Endothelial cell of umbilical vein (primary cell): ENCODE data around the gene FAM98C. TPM values are rescaled to one million over a fixed set of nuclear protein-coding genes. Genes with fewer than 3 reads are reported as not detected.

Source experiments
- BruUV-seq: library from RNA; stranded (reverse); fragments of 400-500 nt; replicated peaks from 2 replicates; lab custom pipeline; 2021; lab: Mats Ljungman, UMichigan
- CTCF ChIA-PET: fragments of 300-600, 350-600 bp; sonication (Branson Sonifier 250); formaldehyde crosslinking; loops from one replicate; lab custom pipeline; 2021; ENCODE audit warnings: antibody characterized with exemption, inconsistent platforms; lab: Charles Lee
- POLR2A ChIA-PET: fragments of 300-600, 350-600 bp; sonication (Branson Sonifier 250); formaldehyde crosslinking; loops from one replicate; lab custom pipeline; 2021; ENCODE audit warnings: antibody characterized with exemption, inconsistent platforms; lab: Charles Lee
- DNase-seq: peaks from one replicate; pipeline ENCODE4 v3.0.0-alpha.2; 2011; ENCODE audit warnings: low read depth, low spot score
- FAIRE-seq: peaks from 2 replicates; lab custom pipeline; 2011; peaks lifted over from hg19 to GRCh38; lab: Jason Lieb, UNC
- H2AFZ ChIP-seq: 2 replicates; pipeline ENCODE4 v1.6.0; 2012; ENCODE audit warnings: low read depth, low read length, control low read depth, inconsistent platforms
- H3K27ac ChIP-seq: 2 replicates; pipeline ENCODE4 v1.5.1; 2011; ENCODE audit warnings: low read depth, mild to moderate bottlenecking, control low read depth, low read length, moderate library complexity; ENCODE audit not compliant: insufficient read depth
- H3K27me3 ChIP-seq, 2 experiments: 2 replicates each; pipeline versions ENCODE4 v1.6.0 to v1.6.1; 2011; ENCODE audit warnings: low read length in 2 of 2, mixed read lengths in 1 of 2; ENCODE audit not compliant: control insufficient read depth in 2 of 2, insufficient read depth in 2 of 2
- H3K36me3 ChIP-seq, 2 experiments: 2 replicates in 1 of 2; 3 replicates in 1 of 2; pipeline ENCODE4 v1.5.1; 2011; ENCODE audit warnings: low read length in 2 of 2, mild to moderate bottlenecking in 1 of 2, moderate library complexity in 1 of 2; ENCODE audit not compliant: control insufficient read depth in 2 of 2, insufficient read depth in 2 of 2; ENCODE audit errors: extremely low read depth in 1 of 2
- H3K4me1 ChIP-seq: 3 replicates; pipeline ENCODE4 v1.5.1; 2011; ENCODE audit warnings: mild to moderate bottlenecking, low read length; ENCODE audit not compliant: control insufficient read depth, insufficient read depth; ENCODE audit errors: extremely low read depth
- H3K4me2 ChIP-seq: 2 replicates; pipeline ENCODE4 v1.6.1; 2011; ENCODE audit warnings: low read length, control low read depth, mixed read lengths; ENCODE audit not compliant: insufficient read depth
- H3K4me3 ChIP-seq, 3 experiments: fragments of 200-600 bp in 1 of 3; sonication (generic), shearing (Covaris generic) in 1 of 3; replicated peaks in 1 of 3; 2 replicates each; pipeline ENCODE4 v1.5.1; 2011 to 2016; ENCODE audit warnings: control low read depth in 3 of 3, low read length in 3 of 3, mild to moderate bottlenecking in 2 of 3, inconsistent platforms in 1 of 3, low read depth in 1 of 3, moderate library complexity in 1 of 3; ENCODE audit not compliant: insufficient read depth in 1 of 3
- H3K79me2 ChIP-seq: 2 replicates; pipeline ENCODE4 v1.6.0; 2012; ENCODE audit warnings: low read length, inconsistent platforms; ENCODE audit not compliant: control insufficient read depth, insufficient read depth
- H3K9ac ChIP-seq: replicated peaks from 2 replicates; pipeline ENCODE3; 2011; ENCODE audit warnings: low read length, control low read depth; ENCODE audit not compliant: insufficient read depth; ENCODE audit errors: extremely low read depth
- H3K9me1 ChIP-seq: replicated peaks from 3 replicates; pipeline ENCODE4 v1.6.0; 2011; ENCODE audit warnings: mild to moderate bottlenecking, low read length; ENCODE audit not compliant: control insufficient read depth, insufficient read depth; ENCODE audit errors: extremely low read depth
- H3K9me3 ChIP-seq: replicated peaks from 2 replicates; pipeline ENCODE4 v1.5.1; 2012; ENCODE audit warnings: low read length, inconsistent platforms; ENCODE audit not compliant: control insufficient read depth, insufficient read depth
- H4K20me1 ChIP-seq: replicated peaks from 2 replicates; pipeline ENCODE3; 2011; ENCODE audit warnings: mild to moderate bottlenecking, low read length; ENCODE audit not compliant: control insufficient read depth, insufficient read depth; ENCODE audit errors: extremely low read depth
- EZH2 ChIP-seq: IDR thresholded peaks from 2 replicates; pipeline ENCODE4 v1.6.1; 2012; ENCODE audit warnings: borderline replicate concordance, low read depth, mild to moderate bottlenecking, moderate library complexity, low read length, inconsistent platforms; ENCODE audit not compliant: severe bottlenecking
- FOS ChIP-seq: IDR thresholded peaks from 2 replicates; pipeline ENCODE4 v1.6.1; 2011; ENCODE audit warnings: mild to moderate bottlenecking, low read length, moderate library complexity, borderline replicate concordance; ENCODE audit not compliant: insufficient read depth
- GATA2 ChIP-seq: IDR thresholded peaks from 2 replicates; pipeline ENCODE4 v1.7.0; 2011; ENCODE audit warnings: low read depth, mild to moderate bottlenecking, moderate library complexity, mixed read lengths, low read length; ENCODE audit not compliant: insufficient read length, insufficient read depth
- JUN ChIP-seq: IDR thresholded peaks from 2 replicates; pipeline ENCODE4 v1.6.1; 2011; ENCODE audit warnings: borderline replicate concordance, low read depth; ENCODE audit not compliant: insufficient read length, insufficient read depth
- MYC ChIP-seq: IDR thresholded peaks from one replicate; pipeline ENCODE4 v1.6.1; 2011; ENCODE audit warnings: mild to moderate bottlenecking, low read depth, low read length
- POLR2A ChIP-seq: IDR thresholded peaks from 2 replicates; pipeline ENCODE4 v1.6.1; 2012; ENCODE audit warnings: low read depth, mild to moderate bottlenecking, control low read depth, low read length
- POLR2AphosphoS5 ChIP-seq: IDR thresholded peaks from 2 replicates; pipeline ENCODE4 v1.6.1; 2012; ENCODE audit warnings: low read depth, mild to moderate bottlenecking, control low read depth, low read length, moderate library complexity; ENCODE audit not compliant: insufficient read depth
- dilution Hi-C: fragments of 300-500 bp; cut with MboI; formaldehyde crosslinking; loops from one replicate; pipeline ENCODE4 v1.15.0; 2019; ENCODE audit warnings: low sequenced_read_pairs; ENCODE audit not compliant: extremely low pct_ligation_motif_present
- intact Hi-C: fragments of 100-400 bp; cut with micrococcal nuclease; formaldehyde crosslinking; loops from one replicate; pipeline ENCODE4 v1.10.0; 2022
- polyA plus RNA-seq, 4 experiments: library from polyadenylated mRNA; depleted of rRNA in 3 of 4; stranded (reverse) in 3 of 4; unstranded in 1 of 4; fragments of >200 nt; gene quantifications; 2 replicates each; pipeline versions ENCODE4 v1.2.1 to v1.2.3, GENCODE V29; 2011 to 2012; ENCODE audit warnings: missing spikeins in 1 of 4
- total RNA-seq: library from RNA; stranded (reverse); gene quantifications from 2 replicates; pipeline ENCODE4 v1.2.3, GENCODE V29; 2021
- TF ChIP-seq, protein P1 (sequence below), 2 donors: IDR thresholded peaks; 1 replicate in 1 of 2; 2 replicates in 1 of 2; pipeline ENCODE4 v1.5.1; 2011; ENCODE audit warnings: low read length in 2 of 2, mild to moderate bottlenecking in 2 of 2, moderate library complexity in 2 of 2, control low read depth in 1 of 2, inconsistent platforms in 1 of 2, low read depth in 1 of 2; ENCODE audit not compliant: insufficient read depth in 1 of 2; ENCODE audit errors: extremely low read depth in 1 of 2
- TF ChIP-seq, protein P2 (sequence below): IDR thresholded peaks from 2 replicates; pipeline ENCODE4 v1.6.1; 2011; ENCODE audit not compliant: insufficient read depth, insufficient read length

Gene FAM98C
- total and polyA plus RNA-seq, 2 donors (not counting 3 experiments of a cell fraction or from before 2014, with no cell fraction given), result 12.6 to 13.0 TPM

- CTCF ChIA-PET, result interaction anchor here (0.6 to 0.9 kb wide), 2 partner anchors 10 to 199 kb away, joined by 3 to 4 read pairs; partner anchors contain the start of gene FAM98C
- TF ChIP-seq POLR2A (no peak), GATA2 (no peak), EZH2 (no peak), JUN (no peak), MYC (no peak), POLR2AphosphoS5 (no peak), FOS (no peak)
- TF ChIP-seq, protein P1, sequence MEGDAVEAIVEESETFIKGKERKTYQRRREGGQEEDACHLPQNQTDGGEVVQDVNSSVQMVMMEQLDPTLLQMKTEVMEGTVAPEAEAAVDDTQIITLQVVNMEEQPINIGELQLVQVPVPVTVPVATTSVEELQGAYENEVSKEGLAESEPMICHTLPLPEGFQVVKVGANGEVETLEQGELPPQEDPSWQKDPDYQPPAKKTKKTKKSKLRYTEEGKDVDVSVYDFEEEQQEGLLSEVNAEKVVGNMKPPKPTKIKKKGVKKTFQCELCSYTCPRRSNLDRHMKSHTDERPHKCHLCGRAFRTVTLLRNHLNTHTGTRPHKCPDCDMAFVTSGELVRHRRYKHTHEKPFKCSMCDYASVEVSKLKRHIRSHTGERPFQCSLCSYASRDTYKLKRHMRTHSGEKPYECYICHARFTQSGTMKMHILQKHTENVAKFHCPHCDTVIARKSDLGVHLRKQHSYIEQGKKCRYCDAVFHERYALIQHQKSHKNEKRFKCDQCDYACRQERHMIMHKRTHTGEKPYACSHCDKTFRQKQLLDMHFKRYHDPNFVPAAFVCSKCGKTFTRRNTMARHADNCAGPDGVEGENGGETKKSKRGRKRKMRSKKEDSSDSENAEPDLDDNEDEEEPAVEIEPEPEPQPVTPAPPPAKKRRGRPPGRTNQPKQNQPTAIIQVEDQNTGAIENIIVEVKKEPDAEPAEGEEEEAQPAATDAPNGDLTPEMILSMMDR (IDR thresholded peaks at IDR 0.05; ENCODE audit: extremely low read depth in 1 of 2, insufficient read depth in 1 of 2, low read depth in 1 of 2, low read length in 2 of 2), result no peak
- TF ChIP-seq, protein P2, sequence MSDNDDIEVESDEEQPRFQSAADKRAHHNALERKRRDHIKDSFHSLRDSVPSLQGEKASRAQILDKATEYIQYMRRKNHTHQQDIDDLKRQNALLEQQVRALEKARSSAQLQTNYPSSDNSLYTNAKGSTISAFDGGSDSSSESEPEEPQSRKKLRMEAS, result no peak
These were observed 10.5 kb downstream of the FAM98C start for GRCh38 chr19:38413416-38413815.

More at GRCh38 chr19:38413416-38413815, 10.5 kb downstream of the FAM98C start:
- dilution Hi-C loops, result no loop called here
- Histone ChIP-seq H3K9me1 (no peaks in the 10 kb centered on the region), H2AFZ (no peak overlapping the region), H3K27me3 (no peaks in the 10 kb centered on the region), H4K20me1 (no peaks in the 10 kb centered on the region), H3K9ac (no peak overlapping the region), H3K4me2 (no peak overlapping the region), H3K36me3 (no peaks in the 10 kb centered on the region), H3K9me3 (no peaks in the 10 kb centered on the region), H3K27ac (no peak overlapping the region), H3K4me3 (no peak overlapping the region), H3K79me2 (no peaks in the 10 kb centered on the region), H3K4me1 (no peaks in the 10 kb centered on the region)
- no peak for DNase-seq
- intact Hi-C loops, result no loop called here
- POLR2A ChIA-PET, result no interaction called here
- no peak for FAIRE-seq
- BruUV-seq, result no TSS peak
